CD4-positive, alpha-beta T cell (primary cell): ENCODE measurements around the gene ATG2B. TPM values are rescaled to one million over a fixed set of nuclear protein-coding genes. Genes with fewer than 3 reads are reported as not detected.

Source experiments
- ATAC-seq: fragments of 200-7000 bp; cut with Tn5 transposase; one replicate; pipeline ENCODE4 v1.10.0; 2022; ENCODE audit warnings: mild to moderate bottlenecking; ENCODE audit not compliant: poor library complexity
- CTCF ChIA-PET: fragments of 350-600 bp; sonication (Branson Sonifier 250); formaldehyde crosslinking; loops from one replicate; lab custom pipeline; 2021; ENCODE audit warnings: antibody characterized with exemption, inconsistent platforms; lab: Charles Lee
- POLR2A ChIA-PET: fragments of 350-600 bp; sonication (Branson Sonifier 250); formaldehyde crosslinking; loops from one replicate; lab custom pipeline; 2021; ENCODE audit warnings: antibody characterized with exemption, inconsistent platforms; lab: Charles Lee
- DNase-seq, 14 experiments: peaks; one replicate each; pipeline ENCODE4 v3.0.0-alpha.2; 2013 to 2020; ENCODE audit warnings: mixed read lengths in 2 of 14
- H3K27ac ChIP-seq, 2 donors: one replicate each; pipeline versions ENCODE4 v1.5.1 to v1.7.0; 2013; ENCODE audit warnings: low read length in 2 of 2, low read depth in 1 of 2, mild to moderate bottlenecking in 1 of 2
- H3K27me3 ChIP-seq, 2 experiments: 1 replicate in 1 of 2; 2 replicates in 1 of 2; pipeline versions ENCODE4 v1.6.1 to v1.7.0; 2013; ENCODE audit warnings: low read length in 2 of 2, control low read depth in 1 of 2, mild to moderate bottlenecking in 1 of 2, moderate library complexity in 1 of 2; ENCODE audit not compliant: insufficient read depth in 2 of 2, control insufficient read depth in 1 of 2
- H3K36me3 ChIP-seq: one replicate; pipeline ENCODE4 v1.6.1; 2013; ENCODE audit warnings: low read length, control low read depth; ENCODE audit not compliant: insufficient read depth
- H3K4me1 ChIP-seq: one replicate; pipeline ENCODE4 v1.6.1; 2013; ENCODE audit warnings: low read length, control low read depth; ENCODE audit not compliant: insufficient read depth
- H3K4me3 ChIP-seq: one replicate; pipeline ENCODE4 v1.5.1; 2013; ENCODE audit warnings: mild to moderate bottlenecking, low read length, moderate library complexity
- H3K9me3 ChIP-seq, 2 experiments: 1 replicate in 1 of 2; 2 replicates in 1 of 2; pipeline versions ENCODE4 v1.6.1 to v1.7.0; 2013; ENCODE audit warnings: low read length in 2 of 2, mild to moderate bottlenecking in 2 of 2, control low read depth in 1 of 2, moderate library complexity in 1 of 2; ENCODE audit not compliant: control insufficient read depth in 1 of 2, insufficient read depth in 1 of 2
- H3K27ac Mint-ChIP-seq: one replicate; pipeline ENCODE4 v1.8.0; 2020; ENCODE audit warnings: mixed read lengths
- H3K27me3 Mint-ChIP-seq: one replicate; pipeline ENCODE4 v1.8.0; 2021; ENCODE audit warnings: mixed read lengths
- H3K36me3 Mint-ChIP-seq: one replicate; pipeline ENCODE4 v1.8.0; 2021; ENCODE audit warnings: low read depth, mixed read lengths
- H3K4me1 Mint-ChIP-seq: one replicate; pipeline ENCODE4 v1.8.0; 2021; ENCODE audit warnings: low read depth, mixed read lengths
- H3K4me3 Mint-ChIP-seq: one replicate; pipeline ENCODE4 v1.8.0; 2020; ENCODE audit warnings: mild to moderate bottlenecking, mixed read lengths
- H3K9me3 Mint-ChIP-seq: one replicate; pipeline ENCODE4 v1.8.0; 2020; ENCODE audit warnings: mixed read lengths
- intact Hi-C, 2 experiments: fragments of 100-400 bp; cut with DNase I in 1 of 2; cut with micrococcal nuclease in 1 of 2; formaldehyde crosslinking; loops; one replicate each; pipeline versions ENCODE4 v1.15.1 to v1.9.0; 2023 to 2025; cut with DNase I, micrococcal nuclease
- total RNA-seq, 174 experiments: library from RNA in 2 of 174; stranded (reverse) in 2 of 174; gene quantifications; one replicate each; pipeline ENCODE4 v1.2.3 and lab custom pipeline; 2021 to 2026
- TF ChIP-seq, protein P1 (sequence below): fragments of 200-600 bp; IDR thresholded peaks from one replicate; pipeline ENCODE4 v1.8.0; 2022; ENCODE audit warnings: antibody characterized with exemption, mild to moderate bottlenecking

The ATG2B gene
- total RNA-seq, 2 experiments from 2014 or later, result 20.1 to 20.2 TPM

DNA sequence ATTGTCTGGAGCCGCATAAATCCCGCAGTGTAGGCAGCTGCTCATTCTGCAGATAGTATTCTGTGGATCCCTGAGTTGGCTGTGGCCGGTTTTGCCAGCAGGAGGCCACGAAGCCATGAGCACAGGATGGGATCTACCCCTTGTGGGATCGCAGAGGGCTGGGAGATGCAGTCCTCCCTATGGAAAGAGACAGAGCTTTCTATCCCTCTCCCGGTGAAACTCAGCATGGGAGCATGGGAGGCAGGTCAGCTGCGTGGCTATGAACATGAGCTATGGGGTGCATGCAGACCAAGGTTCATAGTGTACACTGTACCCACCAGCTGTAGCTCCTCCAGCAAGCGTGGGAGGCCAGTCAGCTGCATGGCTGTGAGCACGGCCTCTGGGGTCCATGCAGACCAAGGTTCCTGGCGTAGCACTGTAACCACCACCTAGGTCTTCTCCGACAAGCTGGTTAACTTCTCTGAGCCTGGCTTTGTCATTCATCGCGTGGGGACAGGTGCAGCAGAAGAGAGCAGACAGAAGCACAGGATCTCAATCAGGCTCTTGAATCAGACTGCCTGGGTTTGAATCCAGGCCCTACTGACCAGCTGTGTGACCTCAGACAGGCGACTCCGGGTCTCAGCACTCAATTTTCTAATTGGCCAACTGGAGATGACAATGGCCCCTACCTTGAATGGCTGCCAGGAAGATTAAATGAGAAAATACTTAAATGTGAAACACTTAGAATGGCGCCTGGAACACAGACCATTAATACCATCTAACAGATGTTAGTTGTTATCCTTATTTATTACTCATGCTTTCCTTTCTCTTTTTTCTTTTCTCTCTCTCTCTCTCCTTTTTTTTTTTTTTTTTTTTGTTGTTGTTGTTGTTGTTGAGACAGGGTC is 101.1 kb downstream of the ATG2B start:
- no peak for ATAC-seq
- CTCF ChIA-PET, result interaction anchor here (1.8 kb wide), 1 partner anchor 14 kb away, joined by 4 read pairs; no protein-coding TSS in a partner anchor
- no peak overlapping the region for H3K27ac Mint-ChIP-seq

DNA sequence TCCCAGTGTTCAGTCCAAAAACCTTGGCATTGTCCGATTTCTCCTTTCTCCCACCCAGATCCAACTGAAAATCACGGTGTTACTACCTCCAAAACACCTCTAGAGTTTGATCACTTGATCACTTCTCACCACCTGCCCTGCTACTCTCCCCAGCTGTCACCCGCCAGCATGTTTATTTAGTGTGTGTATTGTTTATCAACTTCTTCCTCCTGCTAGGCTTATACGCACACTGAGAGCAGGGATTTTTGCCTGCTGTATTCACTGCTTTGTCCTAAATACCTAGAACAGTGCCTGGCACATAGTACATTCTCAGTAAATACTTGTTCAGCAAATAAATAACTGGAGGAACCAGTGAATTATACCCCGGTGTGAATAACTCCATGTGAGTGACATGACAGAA is 102.1 kb downstream of the ATG2B start:
- Histone ChIP-seq H3K4me1 (no peaks in the 10 kb centered on the region), H3K36me3 (no peaks in the 10 kb centered on the region), H3K27me3 (no peaks in the 10 kb centered on the region), H3K4me3 (no peak overlapping the region), H3K27ac (no peak overlapping the region), H3K9me3 (no peaks in the 10 kb centered on the region)
- CTCF ChIA-PET, result no interaction called here
- Mint-ChIP-seq H3K27ac (no peak overlapping the region), H3K4me3 (no peak overlapping the region), H3K4me1 (no peaks in the 10 kb centered on the region), H3K36me3 (no peaks in the 10 kb centered on the region), H3K9me3 (no peaks in the 10 kb centered on the region), H3K27me3 (peaks cover 20% of the 10 kb centered on the region)
- intact Hi-C loops, result no loop called here
- TF ChIP-seq, protein P1, sequence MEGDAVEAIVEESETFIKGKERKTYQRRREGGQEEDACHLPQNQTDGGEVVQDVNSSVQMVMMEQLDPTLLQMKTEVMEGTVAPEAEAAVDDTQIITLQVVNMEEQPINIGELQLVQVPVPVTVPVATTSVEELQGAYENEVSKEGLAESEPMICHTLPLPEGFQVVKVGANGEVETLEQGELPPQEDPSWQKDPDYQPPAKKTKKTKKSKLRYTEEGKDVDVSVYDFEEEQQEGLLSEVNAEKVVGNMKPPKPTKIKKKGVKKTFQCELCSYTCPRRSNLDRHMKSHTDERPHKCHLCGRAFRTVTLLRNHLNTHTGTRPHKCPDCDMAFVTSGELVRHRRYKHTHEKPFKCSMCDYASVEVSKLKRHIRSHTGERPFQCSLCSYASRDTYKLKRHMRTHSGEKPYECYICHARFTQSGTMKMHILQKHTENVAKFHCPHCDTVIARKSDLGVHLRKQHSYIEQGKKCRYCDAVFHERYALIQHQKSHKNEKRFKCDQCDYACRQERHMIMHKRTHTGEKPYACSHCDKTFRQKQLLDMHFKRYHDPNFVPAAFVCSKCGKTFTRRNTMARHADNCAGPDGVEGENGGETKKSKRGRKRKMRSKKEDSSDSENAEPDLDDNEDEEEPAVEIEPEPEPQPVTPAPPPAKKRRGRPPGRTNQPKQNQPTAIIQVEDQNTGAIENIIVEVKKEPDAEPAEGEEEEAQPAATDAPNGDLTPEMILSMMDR, result no peak
- no peak for DNase-seq
- POLR2A ChIA-PET, result no interaction called here
- no peak for ATAC-seq

More for the DNA sequence above, 101.1 kb downstream of the ATG2B start:
- Histone ChIP-seq H3K4me3 (no peak overlapping the region), H3K4me1 (no peaks in the 10 kb centered on the region), H3K9me3 (no peaks in the 10 kb centered on the region), H3K27me3 (no peaks in the 10 kb centered on the region), H3K27ac (no peak overlapping the region), H3K36me3 (no peaks in the 10 kb centered on the region)
- Mint-ChIP-seq H3K9me3 (no peaks in the 10 kb centered on the region), H3K4me1 (no peaks in the 10 kb centered on the region), H3K4me3 (no peak overlapping the region), H3K27me3 (peaks cover 19% of the 10 kb centered on the region), H3K36me3 (no peaks in the 10 kb centered on the region)
- POLR2A ChIA-PET, result no interaction called here
- intact Hi-C loops, result no loop called here
- TF ChIP-seq, protein P1, result no peak
- no peak for DNase-seq

DNA sequence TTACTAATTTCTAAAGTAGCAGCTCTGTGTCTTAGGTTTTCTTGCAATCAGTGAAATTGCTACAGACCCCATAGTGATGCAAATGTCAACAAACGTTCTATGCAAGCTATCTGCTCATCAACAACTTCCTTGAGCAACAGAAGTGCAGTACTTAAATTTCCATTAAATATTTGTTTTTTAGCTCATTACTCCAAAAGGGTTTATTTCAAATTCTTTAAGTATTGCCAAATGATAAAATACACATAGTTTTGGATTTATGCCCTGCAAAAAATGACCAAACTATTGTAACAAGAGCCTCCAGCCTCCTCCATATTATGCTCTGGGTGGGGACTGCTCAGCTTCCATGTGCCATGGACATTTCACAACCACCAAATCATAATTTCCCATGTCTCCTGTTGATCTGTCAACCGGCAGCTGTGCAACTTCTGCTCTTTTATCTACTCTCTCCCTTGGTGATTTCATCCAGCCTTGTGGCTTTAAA is 102.8 kb downstream of the ATG2B start:
- Histone ChIP-seq H3K36me3 (no peaks in the 10 kb centered on the region), H3K27ac (no peak overlapping the region), H3K27me3 (no peaks in the 10 kb centered on the region), H3K9me3 (no peaks in the 10 kb centered on the region), H3K4me1 (no peaks in the 10 kb centered on the region), H3K4me3 (no peak overlapping the region)
- Mint-ChIP-seq H3K27ac (no peak overlapping the region), H3K27me3 (peaks cover 17% of the 10 kb centered on the region), H3K4me3 (no peak overlapping the region), H3K4me1 (no peaks in the 10 kb centered on the region), H3K36me3 (no peaks in the 10 kb centered on the region), H3K9me3 (no peaks in the 10 kb centered on the region)
- ATAC-seq (no peak), DNase-seq (no peak)
- CTCF ChIA-PET, result no interaction called here
- TF ChIP-seq, protein P1, result no peak
- intact Hi-C loops, result no loop called here
- POLR2A ChIA-PET, result no interaction called here
